ENCODE results near the gene MYH3.

DNA sequence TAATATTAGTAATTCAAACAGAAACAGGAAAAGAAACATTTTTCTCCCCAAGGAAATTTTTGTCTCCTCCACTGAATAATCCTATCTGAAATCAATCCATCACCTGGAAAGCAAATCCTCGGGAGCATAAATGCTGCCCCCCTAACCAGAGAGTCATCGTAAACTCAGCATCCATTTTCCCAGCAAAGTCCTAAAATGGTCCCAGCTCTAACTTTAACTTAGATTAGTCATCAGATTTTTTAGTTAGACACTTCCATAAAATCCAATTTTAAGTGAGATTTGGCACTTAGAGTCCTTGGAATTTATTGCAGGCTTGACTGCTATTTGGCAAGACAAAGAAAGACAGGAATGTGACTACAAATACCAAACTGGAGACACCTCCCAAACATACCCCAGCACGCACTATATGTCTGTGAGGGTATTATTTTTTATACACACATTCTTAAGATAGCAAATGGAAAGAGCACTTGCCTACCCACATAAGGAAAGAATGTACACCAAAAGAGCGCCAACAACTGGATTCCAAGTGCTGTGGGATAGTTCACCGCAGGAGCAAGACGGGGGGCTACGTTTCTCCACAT lies 24.8 kb upstream of the MYH3 start:
- TF ChIP-seq, protein P1, sequence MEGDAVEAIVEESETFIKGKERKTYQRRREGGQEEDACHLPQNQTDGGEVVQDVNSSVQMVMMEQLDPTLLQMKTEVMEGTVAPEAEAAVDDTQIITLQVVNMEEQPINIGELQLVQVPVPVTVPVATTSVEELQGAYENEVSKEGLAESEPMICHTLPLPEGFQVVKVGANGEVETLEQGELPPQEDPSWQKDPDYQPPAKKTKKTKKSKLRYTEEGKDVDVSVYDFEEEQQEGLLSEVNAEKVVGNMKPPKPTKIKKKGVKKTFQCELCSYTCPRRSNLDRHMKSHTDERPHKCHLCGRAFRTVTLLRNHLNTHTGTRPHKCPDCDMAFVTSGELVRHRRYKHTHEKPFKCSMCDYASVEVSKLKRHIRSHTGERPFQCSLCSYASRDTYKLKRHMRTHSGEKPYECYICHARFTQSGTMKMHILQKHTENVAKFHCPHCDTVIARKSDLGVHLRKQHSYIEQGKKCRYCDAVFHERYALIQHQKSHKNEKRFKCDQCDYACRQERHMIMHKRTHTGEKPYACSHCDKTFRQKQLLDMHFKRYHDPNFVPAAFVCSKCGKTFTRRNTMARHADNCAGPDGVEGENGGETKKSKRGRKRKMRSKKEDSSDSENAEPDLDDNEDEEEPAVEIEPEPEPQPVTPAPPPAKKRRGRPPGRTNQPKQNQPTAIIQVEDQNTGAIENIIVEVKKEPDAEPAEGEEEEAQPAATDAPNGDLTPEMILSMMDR (IDR thresholded peaks at IDR 0.05) = no peak
- no peak for TF ChIP-seq EP300 (IDR thresholded peaks at IDR 0.05; ENCODE audit: low read depth)
- TF ChIP-seq POLR2A (IDR thresholded peaks at IDR 0.05) = no peak

Measured in transverse colon (tissue), 3 donors.